Right atrium auricular region (tissue), 2 donors: Measurements from ENCODE around the gene GFY. TPM values are rescaled to one million over a fixed set of nuclear protein-coding genes. Genes with fewer than 3 reads are reported as not detected.

ENCODE experiments used
- DNase-seq: peaks from one replicate; pipeline ENCODE4 v3.0.0-alpha.2; 2019; ENCODE audit warnings: low spot score
- H3K27ac ChIP-seq, 2 donors: fragments of 200-600 bp; sonication (generic); 1 replicate in 1 of 2; 2 replicates in 1 of 2; pipeline ENCODE4 v1.5.1; 2016 to 2019
- H3K27me3 ChIP-seq, 2 donors: fragments of 200-600 bp; sonication (generic); one replicate each; pipeline versions ENCODE4 v1.5.1 to v1.6.0; 2017 to 2019
- H3K36me3 ChIP-seq: fragments of 200-600 bp; sonication (generic); one replicate; pipeline ENCODE4 v1.5.1; 2016
- H3K4me1 ChIP-seq, 2 donors: fragments of 200-600 bp; sonication (generic); one replicate each; pipeline versions ENCODE4 v1.5.1 to v1.6.0; 2017 to 2019
- H3K4me3 ChIP-seq, 2 donors: fragments of 200-600 bp; sonication (generic); 1 replicate in 1 of 2; 2 replicates in 1 of 2; pipeline ENCODE4 v1.5.1; 2017 to 2019; ENCODE audit warnings: mild to moderate bottlenecking in 1 of 2, moderate library complexity in 1 of 2
- H3K9me3 ChIP-seq, 2 donors: fragments of 200-600 bp; sonication (generic); one replicate each; pipeline ENCODE4 v1.5.1; 2019
- CTCF ChIP-seq, 2 donors: fragments of 200-600 bp; sonication (generic); IDR thresholded peaks; one replicate each; pipeline ENCODE4 v1.5.1; 2019; ENCODE audit warnings: antibody characterized with exemption in 2 of 2
- total RNA-seq, 2 donors: library from RNA; depleted of rRNA; stranded (reverse); fragments of >200 nt; gene quantifications; one replicate each; pipeline ENCODE4 v1.1.0, GENCODE V29; 2016

The GFY gene
- total RNA-seq, 2 donors from 2014 or later = not detected

- Histone ChIP-seq H3K4me3 (no peak overlapping the region), H3K9me3 (no peaks in the 10 kb centered on the region), H3K27me3 (peaks cover 7 to 9% of the 10 kb centered on the region in 2 donors), H3K4me1 (peaks cover 0 to 14% of the 10 kb centered on the region in 2 donors), H3K27ac (no peak overlapping the region), H3K36me3 (no peaks in the 10 kb centered on the region)
- no peak for DNase-seq
- TF ChIP-seq CTCF (IDR thresholded peaks at IDR 0.05) = no peak
Measured at GRCh38 chr19:49417088-49417487, 8.1 kb upstream of the GFY start.

GRCh38 chr19:49418511-49418910 is 6.7 kb upstream of the GFY start:
- H3K27me3 ChIP-seq = peaks cover 17 to 21% of the 10 kb centered on the region in 2 donors
- TF ChIP-seq CTCF (IDR thresholded peaks at IDR 0.05) = no peak
- H3K4me3 ChIP-seq = no peak overlapping the region
- no peaks in the 10 kb centered on the region for H3K9me3 ChIP-seq
- H3K36me3 ChIP-seq = no peaks in the 10 kb centered on the region
- H3K27ac ChIP-seq = no peak overlapping the region
- H3K4me1 ChIP-seq = peaks cover 0 to 28% of the 10 kb centered on the region in 2 donors
- DNase-seq = no peak

GRCh38 chr19:49419173-49419572 is 6.0 kb upstream of the GFY start:
- Histone ChIP-seq H3K4me1 (peaks cover 0 to 28% of the 10 kb centered on the region in 2 donors), H3K4me3 (no peak overlapping the region), H3K36me3 (no peaks in the 10 kb centered on the region), H3K27ac (no peak overlapping the region), H3K9me3 (no peaks in the 10 kb centered on the region), H3K27me3 (peaks cover 19 to 26% of the 10 kb centered on the region in 2 donors)
- no peak for TF ChIP-seq CTCF (IDR thresholded peaks at IDR 0.05)
- DNase-seq = no peak

GRCh38 chr19:49420227-49420626 is 5.0 kb upstream of the GFY start:
- H3K27me3 ChIP-seq = peaks cover 28 to 34% of the 10 kb centered on the region in 2 donors
- no peaks in the 10 kb centered on the region for H3K9me3 ChIP-seq
- peaks cover 0 to 28% of the 10 kb centered on the region in 2 donors for H3K4me1 ChIP-seq
- no peak for DNase-seq
- TF ChIP-seq CTCF (IDR thresholded peaks at IDR 0.05) = no peak
- no peak overlapping the region for H3K27ac ChIP-seq
- H3K36me3 ChIP-seq = no peaks in the 10 kb centered on the region
- H3K4me3 ChIP-seq = no peak overlapping the region

GRCh38 chr19:49421039-49421877 is 3.9 kb upstream of the GFY start:
- Histone ChIP-seq H3K9me3 (no peaks in the 10 kb centered on the region), H3K36me3 (no peaks in the 10 kb centered on the region), H3K27ac (no peak overlapping the region), H3K27me3 (peaks cover 37 to 39% of the 10 kb centered on the region in 2 donors), H3K4me3 (peak overlapping the region in 1 of 2 donors; percentile 20), H3K4me1 (peaks cover 0 to 31% of the 10 kb centered on the region in 2 donors)
- TF ChIP-seq CTCF (IDR thresholded peaks at IDR 0.05) = no peak
- DNase-seq = peak; percentile 70
